Caco-2 (cell line): ENCODE measurements around the gene SKAP1. TPM values are rescaled to one million over a fixed set of nuclear protein-coding genes. Genes with fewer than 3 reads are reported as not detected.

Source experiments
- BruUV-seq: library from RNA; stranded (reverse); fragments of 400-500 nt; replicated peaks from 2 replicates; lab custom pipeline; 2021; lab: Mats Ljungman, UMichigan
- CTCF ChIA-PET: fragments of 300-600 bp; sonication (Branson Sonifier 250); formaldehyde crosslinking; loops from one replicate; lab custom pipeline; 2022; ENCODE audit warnings: antibody characterized with exemption; lab: Charles Lee
- POLR2A ChIA-PET: fragments of 300-600 bp; sonication (Branson Sonifier 250); formaldehyde crosslinking; loops from one replicate; lab custom pipeline; 2022; ENCODE audit warnings: antibody characterized with exemption; lab: Charles Lee
- DNase-seq, 2 experiments: peaks; one replicate each; pipeline versions ENCODE4 v3.0.0 to v3.0.0-alpha.2; 2020 to 2022
- H3K27me3 ChIP-seq: replicated peaks from 2 replicates; pipeline ENCODE4 v1.6.0; 2011; ENCODE audit warnings: low read length; ENCODE audit not compliant: control insufficient read depth, insufficient read depth
- H3K36me3 ChIP-seq: 2 replicates; pipeline ENCODE4 v1.5.1; 2011; ENCODE audit warnings: low read length; ENCODE audit not compliant: control insufficient read depth, insufficient read depth
- H3K4me1 ChIP-seq: fragments of 250-450 bp; sonication (Bioruptor Pico); 2 replicates; pipeline ENCODE4 v1.5.1; 2020; ENCODE audit warnings: mild to moderate bottlenecking
- H3K4me3 ChIP-seq: 2 replicates; pipeline ENCODE4 v1.5.1; 2011; ENCODE audit warnings: low read depth, mild to moderate bottlenecking, control low read depth, low read length
- H3K9me3 ChIP-seq: fragments of 250-450 bp; sonication (Bioruptor Pico); 2 replicates; pipeline ENCODE4 v1.5.1; 2020; ENCODE audit warnings: mild to moderate bottlenecking, moderate library complexity
- H3K27ac Mint-ChIP-seq: one replicate; pipeline ENCODE4 v1.8.0; 2022; ENCODE audit warnings: mixed read lengths; ENCODE audit not compliant: unreplicated experiment
- H3K27me3 Mint-ChIP-seq: one replicate; pipeline ENCODE4 v1.8.0; 2022; ENCODE audit warnings: mixed read lengths; ENCODE audit not compliant: insufficient read depth, unreplicated experiment
- H3K36me3 Mint-ChIP-seq: one replicate; pipeline ENCODE4 v1.8.0; 2022; ENCODE audit warnings: mild to moderate bottlenecking, mixed read lengths; ENCODE audit not compliant: insufficient read depth, unreplicated experiment
- H3K4me1 Mint-ChIP-seq: one replicate; pipeline ENCODE4 v1.8.0; 2022; ENCODE audit warnings: low read depth, mixed read lengths; ENCODE audit not compliant: unreplicated experiment
- H3K4me3 Mint-ChIP-seq: one replicate; pipeline ENCODE4 v1.8.0; 2022; ENCODE audit warnings: mild to moderate bottlenecking, moderate library complexity, mixed read lengths; ENCODE audit not compliant: unreplicated experiment
- H3K9me3 Mint-ChIP-seq: one replicate; pipeline ENCODE4 v1.8.0; 2022; ENCODE audit warnings: mixed read lengths; ENCODE audit not compliant: unreplicated experiment
- CTCF ChIP-seq, 2 experiments: fragments of 200-600 bp in 1 of 2; IDR thresholded peaks; 1 replicate in 1 of 2; 2 replicates in 1 of 2; pipeline versions ENCODE4 v1.5.1 to v1.8.0; 2011 to 2022; ENCODE audit warnings: antibody characterized with exemption in 1 of 2, control low read depth in 1 of 2, inconsistent platforms in 1 of 2, low read depth in 1 of 2, low read length in 1 of 2, mild to moderate bottlenecking in 1 of 2, moderate library complexity in 1 of 2; ENCODE audit not compliant: insufficient read depth in 1 of 2, severe bottlenecking in 1 of 2, unreplicated experiment in 1 of 2
- intact Hi-C: fragments of 100-400 bp; cut with micrococcal nuclease; formaldehyde crosslinking; loops from one replicate; pipeline ENCODE4 v1.10.0; 2022; ENCODE audit not compliant: unreplicated experiment
- total RNA-seq: library from RNA; stranded (reverse); gene quantifications from 2 replicates; pipeline ENCODE4 v1.2.3, GENCODE V29; 2022

The SKAP1 gene
- total RNA-seq, 1 experiment from 2014 or later, result 0.70 TPM

GRCh38 chr17:48107137-48108055 lies 322.6 kb downstream of the SKAP1 start, which contains the start of gene SNX11:
SNX11 (plus strand) TSS chr17:48107766; CDS start chr17:48112044, 4,278 bp downstream.
- H3K27ac Mint-ChIP-seq, result peak within 1 kb of the TSS; percentile 95
- ChIA-PET CTCF (interaction anchor here (0.5 to 3.8 kb wide), 18 partner anchors 9 to 161 kb away, joined by 3 to 44 read pairs (median 5); partner anchors contain the start of gene NFE2L1), POLR2A (interaction anchor here (0.6 to 2.9 kb wide), 14 partner anchors 9 to 458 kb away, joined by 3 to 37 read pairs (median 6); partner anchors contain the start of genes CDK5RAP3, KPNB1, NFE2L1 and PNPO)
- Histone ChIP-seq H3K36me3 (no peaks in the 10 kb centered on the region), H3K27me3 (no peaks in the 10 kb centered on the region), H3K4me1 (0 out of 2 replicates have a peak, but pooled peaks cover 6% of the 10 kb centered on the region), H3K9me3 (no peaks in the 10 kb centered on the region), H3K4me3 (peak within 1 kb of the TSS; percentile 60)
- intact Hi-C loops, result loop anchor here (1.0 to 10.0 kb wide), 2 partner anchors 82 to 273 kb away; partner anchors contain the start of genes LRRC46 and MRPL10
- BruUV-seq, result TSS peak; percentile 89
- no peaks in the 10 kb centered on the region for H3K27me3 Mint-ChIP-seq
- H3K36me3 Mint-ChIP-seq, result peaks cover 16% of the 10 kb centered on the region
- peak within 1 kb of the TSS; percentile 95 for H3K4me3 Mint-ChIP-seq
- no peaks in the 10 kb centered on the region for H3K9me3 Mint-ChIP-seq
- H3K4me1 Mint-ChIP-seq, result peaks cover 7% of the 10 kb centered on the region
- DNase-seq, result peak; percentile 100
- TF ChIP-seq CTCF (IDR thresholded peaks at IDR 0.05; ENCODE audit: insufficient read depth in 1 of 2, low read depth in 1 of 2, low read length in 1 of 2, severe bottlenecking in 1 of 2, unreplicated experiment in 1 of 2), result peak; percentile 33 to 48

- no peaks in the 10 kb centered on the region for H3K9me3 Mint-ChIP-seq
- Histone ChIP-seq H3K4me1 (0 out of 2 replicates have a peak, but pooled peaks cover 6% of the 10 kb centered on the region), H3K4me3 (peak overlapping the region; percentile 60), H3K36me3 (no peaks in the 10 kb centered on the region), H3K27me3 (no peaks in the 10 kb centered on the region), H3K9me3 (no peaks in the 10 kb centered on the region)
- ChIA-PET POLR2A (interaction anchor here (1.0 to 2.9 kb wide), 4 partner anchors 18 to 136 kb away, joined by 7 to 37 read pairs (median 7); partner anchors contain the start of genes CDK5RAP3 and NFE2L1), CTCF (interaction anchor here (0.8 to 3.8 kb wide), 5 partner anchors 9 to 81 kb away, joined by 3 to 44 read pairs (median 5); no protein-coding TSS in a partner anchor)
- no peak for TF ChIP-seq CTCF (IDR thresholded peaks at IDR 0.05; ENCODE audit: insufficient read depth in 1 of 2, low read depth in 1 of 2, low read length in 1 of 2, severe bottlenecking in 1 of 2, unreplicated experiment in 1 of 2)
- H3K4me1 Mint-ChIP-seq, result peaks cover 7% of the 10 kb centered on the region
- H3K27ac Mint-ChIP-seq, result peak overlapping the region; percentile 95
- intact Hi-C loops, result loop anchor here (10.0 kb wide), 1 partner anchor 272 kb away; the partner anchor contains the start of genes LRRC46 and MRPL10
- peak overlapping the region; percentile 95 for H3K4me3 Mint-ChIP-seq
- no peaks in the 10 kb centered on the region for H3K27me3 Mint-ChIP-seq
- no peak for DNase-seq
- no TSS peak for BruUV-seq
- peaks cover 16% of the 10 kb centered on the region for H3K36me3 Mint-ChIP-seq
Measured at GRCh38 chr17:48106802-48107136, 323.2 kb downstream of the SKAP1 start.

DNA sequence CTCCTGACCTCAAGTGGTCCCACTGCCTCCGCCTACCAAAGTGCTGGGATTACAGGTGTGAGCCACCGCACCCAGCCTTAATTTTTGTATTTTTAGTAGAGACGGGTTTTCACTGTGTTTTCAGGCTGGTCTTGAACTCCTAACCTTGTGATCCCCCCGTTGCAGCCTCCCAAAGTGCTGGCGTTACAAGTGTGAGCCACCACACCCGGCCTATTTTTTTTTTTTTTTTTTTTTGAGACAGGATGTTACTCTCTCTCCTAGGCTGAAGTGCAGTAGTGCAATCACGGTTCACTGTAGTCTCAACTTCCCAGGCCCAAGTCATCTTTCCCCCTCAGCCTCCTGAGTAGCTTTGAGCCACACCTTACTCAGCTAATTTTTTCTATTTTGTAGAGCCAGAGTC lies 325.6 kb downstream of the SKAP1 start:
- intact Hi-C loops, result loop anchor here (10.0 kb wide), 1 partner anchor 270 kb away; the partner anchor contains the start of genes LRRC46 and MRPL10
- no peaks in the 10 kb centered on the region for H3K27me3 Mint-ChIP-seq
- no peak for TF ChIP-seq CTCF (IDR thresholded peaks at IDR 0.05; ENCODE audit: insufficient read depth in 1 of 2, low read depth in 1 of 2, low read length in 1 of 2, severe bottlenecking in 1 of 2, unreplicated experiment in 1 of 2)
- no peak overlapping the region for H3K4me3 ChIP-seq
- no peaks in the 10 kb centered on the region for H3K36me3 ChIP-seq
- H3K9me3 ChIP-seq, result no peaks in the 10 kb centered on the region
- peaks cover 14% of the 10 kb centered on the region for H3K4me1 Mint-ChIP-seq
- H3K4me3 Mint-ChIP-seq, result no peak overlapping the region
- POLR2A ChIA-PET, result no interaction called here
- no peaks in the 10 kb centered on the region for H3K9me3 Mint-ChIP-seq
- DNase-seq, result no peak
- CTCF ChIA-PET, result no interaction called here
- peaks cover 10% of the 10 kb centered on the region for H3K4me1 ChIP-seq
- H3K27me3 ChIP-seq, result no peaks in the 10 kb centered on the region
- BruUV-seq, result no TSS peak
- H3K27ac Mint-ChIP-seq, result no peak overlapping the region
- peaks cover 25% of the 10 kb centered on the region for H3K36me3 Mint-ChIP-seq
